ENCODE data around the gene PDIK1L.
A peak's percentile ranks its signal among the peaks of the same experiment; 100 is the strongest.
"Not testable (repeated sequence)": the region's sequence is repeated elsewhere in the genome, so short reads cannot be mapped to it uniquely, and the experiment has no call there.

PDIK1L gene

GRCh38 chr1:26092422-26092821, 19.2 kb upstream of the PDIK1L start:
- DNase-seq = no peak

GRCh38 chr1:26093569-26093968, 18.1 kb upstream of the PDIK1L start:
- DNase-seq = not testable (repeated sequence)

- DNase-seq = no peak
These were observed 17.5 kb upstream of the PDIK1L start for GRCh38 chr1:26094076-26094669.

- DNase-seq = no peak
These were observed 16.8 kb upstream of the PDIK1L start for GRCh38 chr1:26094677-26095383.

GRCh38 chr1:26096471-26096870, 15.2 kb upstream of the PDIK1L start:
- no peak for DNase-seq

- no peak for DNase-seq
These were observed 13.9 kb upstream of the PDIK1L start for GRCh38 chr1:26097696-26098095.

GRCh38 chr1:26098602-26099001, 13.0 kb upstream of the PDIK1L start:
- no peak for DNase-seq

- DNase-seq = no peak
These were observed 11.8 kb upstream of the PDIK1L start for GRCh38 chr1:26099780-26100179.

GRCh38 chr1:26100204-26100603, 11.4 kb upstream of the PDIK1L start:
- not testable (repeated sequence) for DNase-seq

GRCh38 chr1:26102119-26102518, 9.5 kb upstream of the PDIK1L start:
- DNase-seq = no peak

- DNase-seq = no peak
These were observed 9.1 kb upstream of the PDIK1L start for GRCh38 chr1:26102526-26102925.

GRCh38 chr1:26105226-26105548, 6.4 kb upstream of the PDIK1L start:
- not testable (repeated sequence) for DNase-seq

- no peak for DNase-seq
These were observed 2.1 kb upstream of the PDIK1L start for GRCh38 chr1:26109229-26110164.

GRCh38 chr1:26110731-26111529, 694 bp upstream of the PDIK1L start:
- DNase-seq = peak; percentile 75 to 78

- DNase-seq = no peak
These were observed 767 bp downstream of the PDIK1L start for GRCh38 chr1:26112407-26112775.

GRCh38 chr1:26114165-26114927, 2.7 kb downstream of the PDIK1L start:
- DNase-seq = no peak

- DNase-seq = no peak
These were observed 8.4 kb downstream of the PDIK1L start for GRCh38 chr1:26119892-26120608.

GRCh38 chr1:26121854-26122773, 10.5 kb downstream of the PDIK1L start:
- no peak for DNase-seq

- no peak for DNase-seq
These were observed 11.7 kb downstream of the PDIK1L start for GRCh38 chr1:26122988-26123973.

All from stimulated activated CD4-positive, alpha-beta T cell treated with anti-CD3 and anti-CD28 coated beads, Interleukin-2, amount 100 ng/mL, for 24 hours (primary cell).